HG02571 (cell line): ENCODE measurements around the gene RFTN1.

Experiments used
- ATAC-seq: cut with Tn5 transposase; IDR thresholded peaks from one replicate; pipeline ENCODE4 v1.9.1; 2021; ENCODE audit warnings: mild to moderate bottlenecking, moderate library complexity; ENCODE audit not compliant: unreplicated experiment

Gene RFTN1

GRCh38 chr3:16364963-16365362 is 148.5 kb downstream of the RFTN1 start:
- no peak for ATAC-seq

DNA sequence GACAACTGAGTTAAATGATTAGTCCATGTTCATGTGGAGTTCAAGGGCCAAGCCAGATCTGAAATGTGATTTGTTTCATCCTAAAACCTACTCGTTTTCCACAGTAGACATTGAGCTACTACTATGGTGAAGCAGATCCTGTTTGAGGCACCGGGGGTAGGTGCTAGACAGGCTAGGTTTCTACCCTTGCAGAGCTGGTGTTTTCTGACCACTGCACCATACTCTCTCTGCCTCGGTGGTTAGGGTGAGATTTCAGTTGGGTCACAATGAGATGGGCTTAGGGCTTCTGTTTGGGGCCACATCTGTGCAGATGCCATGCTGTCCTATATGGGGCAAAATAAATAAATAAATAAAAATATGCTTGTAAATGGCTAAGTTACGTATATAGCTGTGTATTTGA is 149.2 kb downstream of the RFTN1 start:
- ATAC-seq, result no peak

- no peak for ATAC-seq
Measured at GRCh38 chr3:16363636-16364035, 149.9 kb downstream of the RFTN1 start.

DNA sequence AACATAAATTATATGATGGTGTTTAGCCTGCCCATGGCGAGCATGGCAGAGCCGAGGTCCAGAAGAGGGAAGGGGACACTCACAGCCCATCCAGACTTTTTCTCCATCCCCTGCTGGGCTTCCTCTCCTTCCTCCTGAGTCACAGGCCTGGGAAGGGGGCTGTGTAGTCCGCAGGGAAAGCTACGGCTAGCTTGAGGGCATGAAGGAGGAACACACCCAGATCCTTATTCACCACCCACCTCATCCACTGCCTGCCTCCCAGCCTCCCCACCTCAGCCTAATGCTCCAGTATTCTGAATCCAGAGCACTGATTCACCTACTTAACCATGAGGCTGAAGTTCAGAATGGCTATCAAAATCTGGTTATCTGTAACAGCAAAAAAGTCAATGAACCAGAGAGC is 150.7 kb downstream of the RFTN1 start:
- ATAC-seq, result no peak

DNA sequence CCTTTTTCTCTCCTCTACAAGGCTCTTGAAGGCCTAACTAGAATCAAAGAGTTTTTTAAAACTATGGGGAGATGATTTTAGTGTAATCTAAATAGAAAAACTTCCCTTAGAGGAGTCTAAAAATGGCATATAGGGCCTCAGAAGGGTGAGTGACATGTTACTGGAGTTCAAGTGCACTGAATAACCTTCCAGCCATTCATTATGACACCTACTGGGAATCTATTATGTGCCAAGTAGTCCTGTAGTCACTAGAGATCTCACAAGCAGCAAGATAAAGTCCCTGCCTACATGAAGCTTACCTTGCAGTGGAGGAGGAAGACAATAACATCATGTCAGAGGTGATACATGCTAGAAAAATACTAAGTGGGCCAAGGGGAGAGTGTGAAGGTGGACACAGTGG is 152.4 kb downstream of the RFTN1 start:
- no peak for ATAC-seq

DNA sequence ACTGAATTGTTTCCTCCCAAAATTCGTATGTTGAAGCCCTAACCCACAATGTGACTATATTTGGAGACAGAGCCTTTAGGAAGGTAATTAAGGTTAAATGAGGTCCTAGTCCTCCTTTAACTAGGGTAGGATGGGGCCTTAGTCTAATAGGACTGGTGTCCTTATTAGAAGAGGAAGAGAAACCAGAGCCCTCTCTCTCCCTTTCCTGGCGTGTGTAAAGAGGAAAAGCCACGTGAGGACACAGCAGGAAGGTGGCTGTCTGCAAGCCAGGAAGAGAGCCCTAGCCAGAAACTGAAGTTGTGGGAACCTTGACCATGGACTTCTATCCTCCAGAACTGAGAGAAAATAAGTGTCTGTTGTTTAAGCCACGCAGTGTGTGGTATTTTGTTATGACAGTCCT is 154.2 kb downstream of the RFTN1 start:
- no peak for ATAC-seq

DNA sequence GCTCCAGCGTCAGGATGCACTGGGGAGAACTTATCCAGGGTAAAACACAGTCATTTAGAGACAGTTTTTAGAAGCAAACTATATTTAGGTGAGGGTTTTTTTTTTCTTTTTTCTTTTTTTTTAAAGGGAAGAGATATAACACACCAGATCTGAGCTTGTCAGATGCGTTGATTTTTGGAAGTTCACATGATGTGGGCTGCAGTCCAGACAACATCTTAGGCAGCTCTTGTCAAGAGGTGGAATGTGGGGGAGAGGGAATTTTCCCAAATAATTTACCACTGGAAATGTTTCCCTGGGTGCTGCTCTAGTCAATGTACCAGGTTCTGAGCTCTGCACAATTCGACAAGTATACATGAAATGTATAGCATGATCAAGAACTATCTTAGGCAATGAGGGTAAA is 155.2 kb downstream of the RFTN1 start:
- ATAC-seq, result no peak

GRCh38 chr3:16357186-16358121 is 156.0 kb downstream of the RFTN1 start:
- ATAC-seq, result no peak

DNA sequence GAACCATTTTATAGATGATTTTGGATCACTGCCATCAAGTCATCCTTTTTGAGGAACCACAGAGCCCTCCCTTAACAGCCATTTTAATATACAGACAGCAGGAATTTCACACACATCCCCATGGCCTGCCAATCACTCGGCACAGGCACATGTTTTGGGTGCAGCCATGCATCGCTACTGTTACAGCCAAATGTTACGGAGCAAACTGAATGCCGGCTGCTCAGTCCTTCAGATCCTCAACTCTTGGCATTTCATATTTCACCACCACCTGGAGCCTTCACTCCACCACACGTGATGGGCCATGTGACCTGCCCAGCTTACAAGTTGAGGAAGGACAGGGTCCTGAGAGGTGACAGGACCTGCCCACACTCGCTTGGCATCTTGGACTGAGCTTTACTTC is 157.7 kb downstream of the RFTN1 start:
- no peak for ATAC-seq

DNA sequence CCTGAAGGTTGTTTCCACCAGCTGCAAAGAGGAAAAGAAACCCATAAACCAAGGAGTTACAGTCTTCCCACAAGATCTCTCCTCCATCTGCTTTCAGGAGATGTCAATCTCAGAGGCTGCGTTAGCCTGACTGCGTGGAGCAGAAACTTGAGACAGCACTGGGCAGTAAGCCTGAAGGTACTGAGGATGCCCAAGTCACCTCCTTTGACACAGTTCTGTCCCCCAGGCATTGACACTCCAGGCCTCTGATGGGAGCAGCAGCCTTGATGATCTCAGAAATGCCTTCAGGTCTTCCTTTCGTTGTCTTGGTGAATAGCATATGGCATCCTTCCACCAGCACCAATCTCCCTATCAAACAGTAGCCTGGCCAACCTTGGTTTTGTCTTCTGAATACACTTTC is 159.2 kb downstream of the RFTN1 start:
- ATAC-seq, result no peak

DNA sequence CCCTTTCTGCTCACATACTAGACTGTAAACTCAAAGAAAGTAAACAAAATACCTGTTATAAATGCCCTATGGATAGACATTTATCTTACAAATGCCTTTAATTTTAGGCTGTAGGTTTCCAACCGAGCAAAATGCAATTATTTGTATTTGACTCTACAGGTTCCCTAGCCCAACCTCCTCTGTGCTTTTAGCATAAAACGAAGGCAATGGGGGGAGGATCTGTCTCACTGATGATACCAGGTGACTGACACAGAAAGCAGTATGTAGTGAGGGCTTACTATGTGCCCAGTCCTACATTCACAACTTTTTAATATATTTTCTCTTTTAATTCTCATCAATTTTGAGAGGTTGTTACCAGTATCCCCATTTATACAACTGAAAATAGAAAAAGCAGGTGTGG is 161.1 kb downstream of the RFTN1 start:
- no peak for ATAC-seq

GRCh38 chr3:16350597-16351318 is 162.7 kb downstream of the RFTN1 start:
- ATAC-seq, result no peak

- ATAC-seq, result no peak
Measured at GRCh38 chr3:16349986-16350596, 163.4 kb downstream of the RFTN1 start.

- ATAC-seq, result no peak
Measured at GRCh38 chr3:16347548-16347947, 166.0 kb downstream of the RFTN1 start.

DNA sequence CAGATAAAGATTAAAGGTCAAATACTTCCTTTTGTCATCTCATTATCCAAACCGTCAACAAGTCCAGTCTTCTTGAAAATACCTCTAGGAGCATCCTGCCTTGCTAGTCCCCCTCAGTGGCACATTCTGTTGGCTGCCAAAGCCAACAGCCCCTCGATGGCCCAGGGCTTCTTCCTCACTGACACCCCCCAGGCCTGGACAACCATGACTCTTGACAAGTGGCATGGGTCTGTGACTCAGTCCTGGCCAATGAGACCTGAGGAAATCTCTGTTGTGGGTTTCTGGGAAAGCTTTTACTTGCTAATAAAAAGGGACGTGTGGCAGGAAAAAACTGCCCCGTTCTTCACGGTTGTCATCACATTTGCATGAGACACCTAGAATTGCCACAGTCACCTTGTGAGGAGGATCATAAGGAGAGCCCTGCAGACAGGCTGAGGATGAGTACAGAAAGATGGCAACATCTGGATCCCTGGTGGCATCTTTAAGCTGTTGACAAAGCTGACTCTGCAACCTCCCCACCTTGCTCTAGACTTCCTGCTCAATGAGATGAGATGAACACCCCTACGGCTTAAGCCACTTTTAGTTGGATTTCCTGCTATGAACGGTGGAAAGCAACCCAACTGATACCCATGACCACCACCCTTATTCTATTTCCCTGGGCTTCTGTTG is 167.0 kb downstream of the RFTN1 start:
- no peak for ATAC-seq

DNA sequence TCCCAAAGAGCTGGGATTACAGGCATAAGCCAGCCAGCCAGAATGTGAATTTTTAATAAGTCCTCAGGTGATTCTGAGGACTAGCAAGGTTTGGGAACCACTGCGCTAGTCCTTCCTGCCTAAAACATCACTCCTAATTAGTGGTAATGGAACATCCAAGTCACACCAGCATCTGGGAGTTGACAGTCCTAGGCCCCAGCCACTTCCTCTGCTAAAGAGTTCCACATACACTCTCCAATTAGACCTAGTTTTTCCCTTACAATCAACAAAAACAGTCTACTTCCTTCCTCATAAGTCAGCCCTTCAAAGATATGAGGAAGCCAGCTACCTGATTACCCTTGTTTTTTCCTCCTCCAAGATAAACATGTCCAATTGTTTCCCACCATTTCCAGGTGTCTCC is 170.4 kb downstream of the RFTN1 start:
- no peak for ATAC-seq

GRCh38 chr3:16338999-16339398 is 174.5 kb downstream of the RFTN1 start:
- no peak for ATAC-seq

DNA sequence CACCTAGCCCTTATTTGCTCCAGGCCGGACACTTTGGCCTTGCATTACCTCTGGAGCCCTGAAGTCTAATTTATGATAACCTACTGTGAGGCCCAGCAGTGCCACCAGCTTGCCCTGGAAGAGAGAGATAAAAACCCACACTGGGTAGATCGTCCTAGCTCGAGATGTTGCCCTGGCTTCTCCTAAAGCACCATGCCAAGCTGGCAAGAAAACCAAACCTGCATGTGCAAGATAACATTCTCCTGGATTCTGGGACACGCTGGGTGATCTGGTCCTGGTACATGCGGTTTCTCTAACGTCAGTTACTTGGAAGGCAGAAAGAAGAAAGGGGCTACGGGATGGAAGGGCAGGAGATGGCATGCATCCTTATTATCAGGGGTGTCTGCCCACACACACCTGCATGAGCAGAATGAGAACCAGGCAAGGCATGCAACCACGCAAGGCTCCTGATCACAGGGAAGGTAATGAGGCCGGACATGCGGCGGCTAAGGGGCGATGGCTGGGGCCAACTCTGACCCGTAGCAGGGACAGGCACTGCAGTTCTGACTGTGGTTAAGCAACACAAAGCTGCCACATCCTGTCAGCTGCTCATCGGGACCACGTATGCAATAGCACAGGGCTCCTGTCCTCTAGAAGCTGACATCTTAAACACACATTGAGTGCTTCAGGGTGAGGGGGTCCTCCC is 175.5 kb downstream of the RFTN1 start:
- no peak for ATAC-seq

DNA sequence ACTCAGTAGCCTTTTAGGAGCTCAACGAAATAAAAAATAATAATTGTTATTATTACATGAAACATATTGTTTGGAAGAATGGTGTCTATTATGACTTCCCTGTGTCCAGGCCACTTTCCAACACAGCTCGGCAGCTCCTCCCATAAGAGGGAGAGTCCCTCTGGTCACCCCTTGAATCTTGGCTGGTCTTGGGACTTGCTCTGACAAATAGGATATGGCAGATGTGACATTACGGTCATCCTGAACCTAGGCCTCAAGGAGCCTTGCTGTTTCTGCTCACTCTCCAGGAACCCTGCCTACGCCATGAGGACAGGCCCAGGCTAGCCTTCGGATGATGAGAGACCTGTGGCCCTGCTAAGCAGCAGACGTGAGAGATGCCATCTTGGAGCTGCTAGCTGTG is 176.7 kb downstream of the RFTN1 start:
- no peak for ATAC-seq

- no peak for ATAC-seq
Measured at GRCh38 chr3:16335772-16336645, 177.5 kb downstream of the RFTN1 start.
